A549 (cell line): ENCODE data around the gene HDAC3. TPM values are rescaled to one million over a fixed set of nuclear protein-coding genes. Genes with fewer than 3 reads are reported as not detected.

ENCODE experiments used
- ATAC-seq, 2 experiments: fragments of 200-7000 bp in 1 of 2; fragments of >200 bp in 1 of 2; cut with Nextera tagmentation in 1 of 2; cut with Tn5 transposase in 1 of 2; 3 replicates each; pipeline versions ENCODE4 v1.8.0 to v1.9.1; 2018 to 2020; ENCODE audit warnings: mild to moderate bottlenecking in 1 of 2, moderate library complexity in 1 of 2
- CTCF ChIA-PET: fragments of 300-600 bp; sonication (Branson Sonifier 250); formaldehyde crosslinking; extraction: SDS; loops from one replicate; lab custom pipeline; 2021; ENCODE audit warnings: antibody characterized with exemption, inconsistent platforms; lab: Yijun Ruan, JAX
- POLR2A ChIA-PET: fragments of 350-600 bp; formaldehyde crosslinking; extraction: SDS; loops from one replicate; lab custom pipeline; 2021; ENCODE audit warnings: antibody characterized with exemption, inconsistent platforms; lab: Yijun Ruan, JAX
- DNase-seq, 2 experiments: peaks; one replicate each; pipeline versions ENCODE4 v3.0.0 to v3.0.0-alpha.2; 2011 to 2016; ENCODE audit warnings: low read depth in 1 of 2, low spot score in 1 of 2
- FAIRE-seq: peaks from 2 replicates; lab custom pipeline; 2011; peaks lifted over from hg19 to GRCh38; lab: Jason Lieb, UNC
- H3K27ac ChIP-seq, 2 experiments: fragments of >200 bp; sonication (Bioruptor Twin); formaldehyde crosslinking; 3 replicates each; pipeline ENCODE4 v1.5.1; 2016 to 2017
- H3K4me1 ChIP-seq: fragments of >200 bp; sonication (Bioruptor Twin); formaldehyde crosslinking; 3 replicates; pipeline ENCODE4 v1.6.1; 2016
- H3K4me2 ChIP-seq: fragments of >200 bp; sonication (Bioruptor Twin); formaldehyde crosslinking; 3 replicates; pipeline ENCODE4 v1.6.1; 2016
- H3K4me3 ChIP-seq: fragments of >200 bp; sonication (Bioruptor Twin); formaldehyde crosslinking; 3 replicates; pipeline ENCODE4 v1.5.1; 2016
- H3K9me3 ChIP-seq: fragments of >200 bp; sonication (Bioruptor Twin); formaldehyde crosslinking; 3 replicates; pipeline ENCODE4 v1.6.1; 2016
- BHLHE40 ChIP-seq: IDR thresholded peaks from 2 replicates; pipeline ENCODE4 v1.6.1; 2012; ENCODE audit warnings: low read depth, low read length, inconsistent platforms
- CBX2 ChIP-seq: fragments of 200-600 bp; sonication (generic); IDR thresholded peaks from 2 replicates; pipeline ENCODE4 v1.6.1; 2016; ENCODE audit warnings: low read depth, mild to moderate bottlenecking, borderline replicate concordance
- CHD4 ChIP-seq: fragments of 200-600 bp; sonication (generic); IDR thresholded peaks from 2 replicates; pipeline ENCODE4 v1.6.1; 2016; ENCODE audit warnings: antibody characterized with exemption, mild to moderate bottlenecking, borderline replicate concordance
- CTCF ChIP-seq: fragments of >200 bp; sonication (Bioruptor Twin); formaldehyde crosslinking; IDR thresholded peaks from 3 replicates; pipeline ENCODE4 v1.5.1; 2016
- FOSL2 ChIP-seq, 2 experiments: fragments of 450-650 bp in 1 of 2; fragments of >200 bp in 1 of 2; sonication (Bioruptor Twin) in 1 of 2; formaldehyde crosslinking; IDR thresholded peaks; 2 replicates each; pipeline versions ENCODE4 v1.5.0 to v1.6.1; 2016 to 2020; ENCODE audit warnings: mild to moderate bottlenecking in 1 of 2, moderate library complexity in 1 of 2
- FOXS1 ChIP-seq: fragments of 250-450 bp; sonication (Bioruptor Pico); IDR thresholded peaks from 2 replicates; pipeline ENCODE4 v1.5.0; 2020; ENCODE audit warnings: mild to moderate bottlenecking, moderate library complexity
- GATA3 ChIP-seq: IDR thresholded peaks from 2 replicates; pipeline ENCODE4 v1.6.1; 2012; ENCODE audit warnings: borderline replicate concordance
- HMGXB4 ChIP-seq: fragments of 250-450 bp; sonication (Bioruptor Pico); IDR thresholded peaks from 2 replicates; pipeline ENCODE4 v1.5.0; 2021; ENCODE audit warnings: mild to moderate bottlenecking, moderate library complexity, borderline replicate concordance
- HOXA7 ChIP-seq: fragments of 250-450 bp; sonication (Bioruptor Pico); IDR thresholded peaks from 2 replicates; pipeline ENCODE4 v1.5.0; 2020; ENCODE audit warnings: mild to moderate bottlenecking, moderate library complexity
- HOXB13 ChIP-seq: fragments of 250-450 bp; sonication (Bioruptor Pico); IDR thresholded peaks from 2 replicates; pipeline ENCODE4 v1.5.0; 2020; ENCODE audit warnings: low read depth, mild to moderate bottlenecking, moderate library complexity
- NFE2L2 ChIP-seq: fragments of 150-350 bp; conservative IDR thresholded peaks from 2 replicates; pipeline ENCODE4 v1.6.1; 2014; ENCODE audit warnings: low read length
- RAD21 ChIP-seq, 2 experiments: fragments of >200 bp in 1 of 2; sonication (Bioruptor Twin) in 1 of 2; formaldehyde crosslinking in 1 of 2; IDR thresholded peaks in 1 of 2; conservative IDR thresholded peaks in 1 of 2; 2 replicates in 1 of 2; 3 replicates in 1 of 2; pipeline ENCODE4 v1.6.1; 2012 to 2018; ENCODE audit warnings: inconsistent platforms in 1 of 2
- RARB ChIP-seq: fragments of 250-450 bp; sonication (Bioruptor Pico); IDR thresholded peaks from 2 replicates; pipeline ENCODE4 v1.8.0; 2021; ENCODE audit warnings: mild to moderate bottlenecking, moderate library complexity
- RNF2 ChIP-seq: fragments of 200-600 bp; sonication (generic); IDR thresholded peaks from 2 replicates; pipeline ENCODE4 v1.6.1; 2016; ENCODE audit warnings: low read depth, mild to moderate bottlenecking, antibody characterized with exemption, moderate library complexity, borderline replicate concordance
- SMC3 ChIP-seq: fragments of >200 bp; sonication (Bioruptor Twin); formaldehyde crosslinking; IDR thresholded peaks from 3 replicates; pipeline ENCODE4 v1.6.1; 2018; ENCODE audit warnings: inconsistent platforms
- ZC3H11A ChIP-seq: fragments of 450-650 bp; IDR thresholded peaks from 2 replicates; pipeline ENCODE4 v1.6.1; 2014; ENCODE audit warnings: antibody characterized with exemption, mild to moderate bottlenecking
- ZSCAN20 ChIP-seq: fragments of 250-450 bp; sonication (Bioruptor Pico); IDR thresholded peaks from 2 replicates; pipeline ENCODE4 v1.8.0; 2022; ENCODE audit warnings: mild to moderate bottlenecking, moderate library complexity
- WGBS: methylation state at CpG from one replicate; pipeline ENCODE4 v1.1.6; 2017; ENCODE audit errors: missing lambda C conversion rate; 5-methylcytosine and 5-hydroxymethylcytosine counted together
- polyA plus RNA-seq, 4 experiments: library from polyadenylated mRNA; depleted of rRNA in 3 of 4; stranded (reverse); fragments of >200 nt; fragmentation: RNase III in 1 of 4; extraction: RNeasy Plus Mini Kit Qiagen cat#74134 plus additional on column Dnase treatment in 1 of 4; gene quantifications; 2 replicates in 3 of 4; 3 replicates in 1 of 4; pipeline ENCODE4 v1.2.3, GENCODE V29; 2011 to 2017
- TF ChIP-seq, protein P1 (sequence below): fragments of 200-600 bp; sonication (generic); IDR thresholded peaks from 2 replicates; pipeline ENCODE4 v1.6.1; 2016; ENCODE audit warnings: antibody characterized with exemption, mild to moderate bottlenecking, moderate library complexity
- TF ChIP-seq, protein P2 (sequence below): fragments of >200 bp; sonication (Bioruptor Twin); formaldehyde crosslinking; IDR thresholded peaks from 2 replicates; pipeline ENCODE4 v1.6.1; 2016

The HDAC3 gene
- polyA plus RNA-seq, 2 of the 4 experiments (the other 2 are of a cell fraction), result 51.1 to 67.3 TPM

- Histone ChIP-seq H3K4me3 (no peak overlapping the region), H3K27ac (no peak overlapping the region), H3K4me1 (peaks cover 11% of the 10 kb centered on the region), H3K4me2 (no peak overlapping the region), H3K9me3 (no peaks in the 10 kb centered on the region)
- TF ChIP-seq HOXB13 (CRISPR knock-in tag), result no peak
- no peak for TF ChIP-seq NFE2L2
- TF ChIP-seq FOSL2 (IDR thresholded peaks at IDR 0.05), result no peak
- TF ChIP-seq FOSL2 (CRISPR knock-in tag; IDR thresholded peaks at IDR 0.05), result no peak
- TF ChIP-seq HMGXB4 (CRISPR knock-in tag), result no peak
- TF ChIP-seq, protein P1, sequence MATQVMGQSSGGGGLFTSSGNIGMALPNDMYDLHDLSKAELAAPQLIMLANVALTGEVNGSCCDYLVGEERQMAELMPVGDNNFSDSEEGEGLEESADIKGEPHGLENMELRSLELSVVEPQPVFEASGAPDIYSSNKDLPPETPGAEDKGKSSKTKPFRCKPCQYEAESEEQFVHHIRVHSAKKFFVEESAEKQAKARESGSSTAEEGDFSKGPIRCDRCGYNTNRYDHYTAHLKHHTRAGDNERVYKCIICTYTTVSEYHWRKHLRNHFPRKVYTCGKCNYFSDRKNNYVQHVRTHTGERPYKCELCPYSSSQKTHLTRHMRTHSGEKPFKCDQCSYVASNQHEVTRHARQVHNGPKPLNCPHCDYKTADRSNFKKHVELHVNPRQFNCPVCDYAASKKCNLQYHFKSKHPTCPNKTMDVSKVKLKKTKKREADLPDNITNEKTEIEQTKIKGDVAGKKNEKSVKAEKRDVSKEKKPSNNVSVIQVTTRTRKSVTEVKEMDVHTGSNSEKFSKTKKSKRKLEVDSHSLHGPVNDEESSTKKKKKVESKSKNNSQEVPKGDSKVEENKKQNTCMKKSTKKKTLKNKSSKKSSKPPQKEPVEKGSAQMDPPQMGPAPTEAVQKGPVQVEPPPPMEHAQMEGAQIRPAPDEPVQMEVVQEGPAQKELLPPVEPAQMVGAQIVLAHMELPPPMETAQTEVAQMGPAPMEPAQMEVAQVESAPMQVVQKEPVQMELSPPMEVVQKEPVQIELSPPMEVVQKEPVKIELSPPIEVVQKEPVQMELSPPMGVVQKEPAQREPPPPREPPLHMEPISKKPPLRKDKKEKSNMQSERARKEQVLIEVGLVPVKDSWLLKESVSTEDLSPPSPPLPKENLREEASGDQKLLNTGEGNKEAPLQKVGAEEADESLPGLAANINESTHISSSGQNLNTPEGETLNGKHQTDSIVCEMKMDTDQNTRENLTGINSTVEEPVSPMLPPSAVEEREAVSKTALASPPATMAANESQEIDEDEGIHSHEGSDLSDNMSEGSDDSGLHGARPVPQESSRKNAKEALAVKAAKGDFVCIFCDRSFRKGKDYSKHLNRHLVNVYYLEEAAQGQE, result no peak
- TF ChIP-seq, protein P2, sequence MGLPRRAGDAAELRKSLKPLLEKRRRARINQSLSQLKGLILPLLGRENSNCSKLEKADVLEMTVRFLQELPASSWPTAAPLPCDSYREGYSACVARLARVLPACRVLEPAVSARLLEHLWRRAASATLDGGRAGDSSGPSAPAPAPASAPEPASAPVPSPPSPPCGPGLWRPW, result no peak
- ChIA-PET POLR2A (no interaction called here), CTCF (interaction anchor here (1.0 to 9.1 kb wide), 3 partner anchors 23 to 32 kb away, joined by 3 to 85 read pairs (median 3); partner anchors contain the start of gene DIAPH1)
- WGBS, result 93% methylated on average over 1 of the region's 1 CpG
- no peak for FAIRE-seq
- ATAC-seq, result no peak
- no peak for DNase-seq
Measured at GRCh38 chr5:141596867-141597266, 39.8 kb downstream of the HDAC3 start.

DNA sequence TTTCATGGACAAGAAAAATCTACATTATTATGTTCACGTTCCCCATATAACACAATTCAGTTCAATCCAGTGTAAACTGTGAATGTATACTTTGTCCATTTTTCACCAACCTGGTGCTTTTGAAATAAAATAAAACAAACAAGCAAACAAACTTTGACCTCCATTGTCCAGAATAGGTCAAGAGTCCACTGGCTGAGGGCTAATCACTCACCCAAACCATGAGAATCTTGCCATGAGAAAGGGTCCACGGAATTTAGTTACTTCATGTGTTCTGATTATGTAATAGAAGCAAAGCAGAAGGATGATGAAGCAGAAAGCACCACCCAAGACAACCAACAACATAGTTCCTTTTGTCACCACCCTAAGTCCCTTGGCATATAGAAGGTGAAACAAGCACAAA, 46.5 kb downstream of the HDAC3 start:
- H3K4me3 ChIP-seq, result no peak overlapping the region
- no peak for TF ChIP-seq ZC3H11A
- TF ChIP-seq SMC3, result no peak
- TF ChIP-seq FOXS1 (CRISPR knock-in tag), result no peak
- TF ChIP-seq RARB (CRISPR knock-in tag), result no peak
- TF ChIP-seq CHD4, result no peak
- TF ChIP-seq CTCF, result no peak
- no peak for TF ChIP-seq ZSCAN20
- TF ChIP-seq FOSL2 (IDR thresholded peaks at IDR 0.05), result no peak
- TF ChIP-seq FOSL2 (CRISPR knock-in tag; IDR thresholded peaks at IDR 0.05), result no peak
- TF ChIP-seq BHLHE40, result no peak
- TF ChIP-seq CBX2, result no peak
- no peak for TF ChIP-seq HOXB13 (CRISPR knock-in tag)
- no peak for TF ChIP-seq RAD21 (conservative IDR thresholded peaks at IDR 0.05 in 1 of 2, IDR thresholded peaks at IDR 0.05 in 1 of 2)
- no peak for TF ChIP-seq RNF2
- TF ChIP-seq HOXA7 (CRISPR knock-in tag), result no peak
- no peak for TF ChIP-seq GATA3
- TF ChIP-seq, all 56 proteins: peak for 0
- POLR2A ChIA-PET, result interaction anchor here (1.6 kb wide), 1 partner anchor 47 kb away, joined by 6 read pairs; the partner anchor contains the start of genes HDAC3 and RELL2
- WGBS, result 64% methylated on average over 2 of the region's 2 CpGs
- Histone ChIP-seq H3K27ac (no peak overlapping the region), H3K4me2 (no peak overlapping the region), H3K9me3 (no peaks in the 10 kb centered on the region), H3K4me1 (0 out of 3 replicates have a peak, but pooled peaks cover 6% of the 10 kb centered on the region)
- CTCF ChIA-PET, result interaction anchor here (1.2 to 6.4 kb wide), 4 partner anchors 8 to 194 kb away, joined by 3 to 303 read pairs (median 29); partner anchors contain the start of genes DIAPH1, HDAC3 and RELL2
- ATAC-seq (no peak), DNase-seq (no peak), FAIRE-seq (no peak)
